HL-60 (cell line): ENCODE results near the gene ABL2.
"Not testable (repeated sequence)": the region's sequence is repeated elsewhere in the genome, so short reads cannot be mapped to it uniquely, and the experiment has no call there.

Experiments used
- GABPA ChIP-seq: IDR thresholded peaks from 2 replicates; pipeline ENCODE4 v1.6.1; 2012; ENCODE audit warnings: low read depth
- POLR2AphosphoS5 ChIP-seq: IDR thresholded peaks from 2 replicates; pipeline ENCODE4 v1.6.1; 2012; ENCODE audit warnings: low read depth

- not testable (repeated sequence) for TF ChIP-seq GABPA, POLR2AphosphoS5
Measured at GRCh38 chr1:179135707-179136106, 93.8 kb downstream of the ABL2 start.
